Activated naive CD4-positive, alpha-beta T cell treated with anti-CD3 and anti-CD28 coated beads, Interleukin-2, amount 10 ng/mL, durations not matched to agents 7 days and 5 days (primary cell): ENCODE measurements around the gene ZNF423.

Source experiments
- CTCF ChIA-PET: fragments of 350-600 bp; sonication (Branson Sonifier 250); formaldehyde crosslinking; loops from one replicate; lab custom pipeline; 2021; ENCODE audit warnings: antibody characterized with exemption; lab: Charles Lee
- DNase-seq: peaks from one replicate; pipeline ENCODE4 v3.0.0-alpha.2; 2020
- H3K27ac Mint-ChIP-seq: one replicate; pipeline ENCODE4 v1.8.0; 2021; ENCODE audit warnings: mild to moderate bottlenecking, moderate library complexity, mixed read lengths
- H3K27me3 Mint-ChIP-seq: one replicate; pipeline ENCODE4 v1.8.0; 2021; ENCODE audit warnings: mild to moderate bottlenecking, mixed read lengths
- H3K36me3 Mint-ChIP-seq: one replicate; pipeline ENCODE4 v1.8.0; 2021; ENCODE audit warnings: mixed read lengths
- H3K4me1 Mint-ChIP-seq: one replicate; pipeline ENCODE4 v1.8.0; 2021; ENCODE audit warnings: mixed read lengths
- H3K4me3 Mint-ChIP-seq: one replicate; pipeline ENCODE4 v1.8.0; 2021; ENCODE audit warnings: mild to moderate bottlenecking, moderate library complexity, mixed read lengths
- H3K9me3 Mint-ChIP-seq: one replicate; pipeline ENCODE4 v1.8.0; 2021; ENCODE audit warnings: mixed read lengths

ZNF423 gene

DNA sequence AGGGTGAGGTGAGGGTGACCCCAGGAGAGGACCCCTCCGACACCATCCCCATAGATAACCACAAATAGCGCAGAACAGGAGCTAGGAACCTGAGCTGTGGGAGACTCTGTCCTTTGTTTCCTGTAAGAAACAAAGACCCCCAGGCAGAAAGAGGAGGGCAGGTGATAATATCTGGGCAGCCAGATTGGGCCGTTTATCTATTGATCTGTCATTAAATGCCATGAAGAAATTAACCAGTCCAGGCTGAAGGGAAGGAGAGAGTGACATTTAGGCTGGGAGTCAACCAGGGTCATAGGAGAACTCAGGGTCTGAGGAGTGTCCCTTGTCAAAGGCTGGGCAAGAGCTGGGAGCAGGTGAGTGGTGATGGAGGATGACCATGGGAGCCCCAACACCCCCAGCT lies 324.5 kb downstream of the ZNF423 start:
- H3K27ac Mint-ChIP-seq: no peak overlapping the region
- no peak overlapping the region for H3K4me3 Mint-ChIP-seq
- H3K9me3 Mint-ChIP-seq: no peaks in the 10 kb centered on the region
- CTCF ChIA-PET: no interaction called here
- peaks cover 19% of the 10 kb centered on the region for H3K4me1 Mint-ChIP-seq
- DNase-seq: no peak
- no peaks in the 10 kb centered on the region for H3K36me3 Mint-ChIP-seq
- peaks cover 17% of the 10 kb centered on the region for H3K27me3 Mint-ChIP-seq

DNA sequence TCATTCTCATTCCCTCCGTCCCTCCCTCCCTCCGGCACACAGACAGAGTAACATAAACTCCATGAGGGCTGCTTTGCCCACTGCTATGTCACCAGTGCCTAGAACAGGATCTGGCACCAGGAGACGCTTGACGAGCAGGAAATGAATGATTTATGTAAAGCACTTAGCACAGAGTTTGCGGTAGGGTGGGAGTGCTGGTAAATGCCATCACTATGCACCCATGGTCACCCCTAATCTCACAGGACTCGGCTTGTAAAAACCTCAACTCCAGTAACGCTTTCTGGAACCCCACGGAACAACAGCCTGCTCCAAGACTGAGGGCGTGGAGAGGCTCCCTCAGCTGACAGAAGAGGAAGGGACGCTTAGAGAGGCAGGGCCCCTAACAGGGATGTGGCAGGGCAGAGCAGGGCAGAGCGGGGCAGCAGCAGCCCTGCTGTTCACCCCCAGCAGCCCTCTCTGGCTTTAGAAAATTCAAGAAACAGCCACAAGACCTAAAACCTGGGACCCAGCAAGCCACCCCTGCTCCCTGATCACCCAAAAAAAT lies 325.4 kb downstream of the ZNF423 start:
- DNase-seq: no peak
- H3K27ac Mint-ChIP-seq: no peak overlapping the region
- H3K9me3 Mint-ChIP-seq: no peaks in the 10 kb centered on the region
- H3K4me1 Mint-ChIP-seq: peaks cover 19% of the 10 kb centered on the region
- no peak overlapping the region for H3K4me3 Mint-ChIP-seq
- H3K36me3 Mint-ChIP-seq: no peaks in the 10 kb centered on the region
- H3K27me3 Mint-ChIP-seq: peaks cover 17% of the 10 kb centered on the region
- CTCF ChIA-PET: no interaction called here

GRCh38 chr16:49529411-49530045 lies 326.4 kb downstream of the ZNF423 start:
- DNase-seq: no peak
- peaks cover 17% of the 10 kb centered on the region for H3K27me3 Mint-ChIP-seq
- no peaks in the 10 kb centered on the region for H3K9me3 Mint-ChIP-seq
- CTCF ChIA-PET: no interaction called here
- H3K27ac Mint-ChIP-seq: no peak overlapping the region
- H3K4me3 Mint-ChIP-seq: no peak overlapping the region
- no peaks in the 10 kb centered on the region for H3K36me3 Mint-ChIP-seq
- peaks cover 19% of the 10 kb centered on the region for H3K4me1 Mint-ChIP-seq

DNA sequence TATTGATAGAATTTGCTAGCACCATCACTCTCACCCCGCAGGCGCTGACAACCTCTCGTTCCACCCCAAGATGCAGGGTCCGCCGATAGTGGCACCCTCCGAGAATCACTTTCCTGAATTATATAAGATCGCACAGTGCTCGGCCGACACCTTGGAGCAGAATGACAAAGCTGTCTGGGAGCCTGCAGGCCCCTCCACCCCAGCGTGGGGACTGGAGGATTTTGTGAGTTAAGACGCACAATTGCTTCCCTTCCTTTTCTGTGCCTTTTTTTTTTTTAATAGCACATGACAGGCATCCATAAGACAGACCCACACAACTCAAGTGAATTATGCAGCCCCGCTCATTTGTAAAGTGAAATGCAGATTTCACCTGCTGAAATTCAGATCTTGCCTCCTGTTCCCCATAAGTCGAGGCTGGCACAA lies 327.0 kb downstream of the ZNF423 start:
- H3K4me1 Mint-ChIP-seq: peaks cover 21% of the 10 kb centered on the region
- H3K27me3 Mint-ChIP-seq: peaks cover 17% of the 10 kb centered on the region
- peak overlapping the region; percentile 66 for H3K4me3 Mint-ChIP-seq
- CTCF ChIA-PET: no interaction called here
- H3K36me3 Mint-ChIP-seq: no peaks in the 10 kb centered on the region
- no peaks in the 10 kb centered on the region for H3K9me3 Mint-ChIP-seq
- peak overlapping the region; percentile 83 for H3K27ac Mint-ChIP-seq
- no peak for DNase-seq

- Mint-ChIP-seq H3K4me3 (peak overlapping the region; percentile 66), H3K4me1 (peaks cover 22% of the 10 kb centered on the region), H3K9me3 (no peaks in the 10 kb centered on the region), H3K27ac (peak overlapping the region; percentile 83), H3K36me3 (no peaks in the 10 kb centered on the region), H3K27me3 (peaks cover 21% of the 10 kb centered on the region)
- peak; percentile 50 for DNase-seq
- CTCF ChIA-PET: interaction anchor here (0.7 kb wide), 1 partner anchor 120 kb away, joined by 3 read pairs; no protein-coding TSS in a partner anchor
Measured at GRCh38 chr16:49528060-49528865, 327.6 kb downstream of the ZNF423 start.

- peaks cover 22% of the 10 kb centered on the region for H3K27me3 Mint-ChIP-seq
- H3K4me1 Mint-ChIP-seq: peaks cover 22% of the 10 kb centered on the region
- no peaks in the 10 kb centered on the region for H3K36me3 Mint-ChIP-seq
- peak overlapping the region; percentile 66 for H3K4me3 Mint-ChIP-seq
- no peak for DNase-seq
- no peaks in the 10 kb centered on the region for H3K9me3 Mint-ChIP-seq
- CTCF ChIA-PET: interaction anchor here (0.7 kb wide), 1 partner anchor 119 kb away, joined by 3 read pairs; no protein-coding TSS in a partner anchor
- H3K27ac Mint-ChIP-seq: no peak overlapping the region
Measured at GRCh38 chr16:49527611-49528010, 328.3 kb downstream of the ZNF423 start.

- peaks cover 22% of the 10 kb centered on the region for H3K27me3 Mint-ChIP-seq
- no peaks in the 10 kb centered on the region for H3K9me3 Mint-ChIP-seq
- H3K27ac Mint-ChIP-seq: no peak overlapping the region
- H3K36me3 Mint-ChIP-seq: no peaks in the 10 kb centered on the region
- no peak overlapping the region for H3K4me3 Mint-ChIP-seq
- DNase-seq: no peak
- peaks cover 22% of the 10 kb centered on the region for H3K4me1 Mint-ChIP-seq
- CTCF ChIA-PET: no interaction called here
Measured at GRCh38 chr16:49526860-49527365, 329.0 kb downstream of the ZNF423 start.

- CTCF ChIA-PET: no interaction called here
- Mint-ChIP-seq H3K27ac (no peak overlapping the region), H3K27me3 (peaks cover 13% of the 10 kb centered on the region), H3K36me3 (no peaks in the 10 kb centered on the region), H3K4me3 (no peak overlapping the region), H3K9me3 (no peaks in the 10 kb centered on the region), H3K4me1 (peaks cover 22% of the 10 kb centered on the region)
- DNase-seq: no peak
Measured at GRCh38 chr16:49524947-49525315, 331.0 kb downstream of the ZNF423 start.

GRCh38 chr16:49524216-49524946 lies 331.5 kb downstream of the ZNF423 start:
- Mint-ChIP-seq H3K36me3 (no peaks in the 10 kb centered on the region), H3K27me3 (peaks cover 8% of the 10 kb centered on the region), H3K27ac (no peak overlapping the region), H3K9me3 (no peaks in the 10 kb centered on the region), H3K4me3 (no peak overlapping the region), H3K4me1 (peaks cover 22% of the 10 kb centered on the region)
- DNase-seq: no peak
- CTCF ChIA-PET: no interaction called here

DNA sequence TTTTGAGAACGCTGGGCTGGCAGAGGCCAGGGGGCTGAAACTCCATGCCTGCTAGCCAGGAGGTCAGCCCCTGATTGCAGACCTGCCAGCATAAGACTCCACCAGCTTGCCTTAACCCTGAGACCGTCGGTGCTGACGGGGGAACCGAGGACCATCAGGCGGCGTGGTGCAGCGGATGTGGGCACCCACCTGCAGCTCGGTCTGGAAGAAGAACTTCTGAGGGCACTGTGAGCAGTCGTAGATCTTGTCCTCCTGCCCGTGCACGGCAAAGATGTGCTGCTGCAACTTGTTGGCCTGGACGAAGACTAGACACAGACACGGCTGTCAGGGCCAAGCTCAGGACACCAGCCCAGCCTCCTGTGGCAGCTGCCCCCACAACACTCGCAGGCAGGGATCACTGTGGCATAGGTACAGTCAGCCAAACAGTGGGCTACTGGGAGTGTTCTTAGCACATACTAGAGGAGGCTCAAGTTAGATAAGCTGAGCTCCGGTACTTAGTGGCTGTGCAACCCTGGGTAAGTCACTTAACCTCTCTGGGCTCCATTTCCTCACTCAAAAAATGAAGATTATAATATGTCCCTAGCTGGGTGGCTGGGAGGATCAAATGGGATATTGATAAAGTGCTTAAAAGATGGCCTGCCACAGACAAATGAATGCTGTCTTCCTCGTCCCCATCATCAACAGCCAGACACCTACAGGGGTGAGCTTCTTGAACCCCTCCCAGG lies 332.3 kb downstream of the ZNF423 start:
- H3K4me3 Mint-ChIP-seq: no peak overlapping the region
- DNase-seq: no peak
- CTCF ChIA-PET: no interaction called here
- peaks cover 16% of the 10 kb centered on the region for H3K4me1 Mint-ChIP-seq
- peaks cover 5% of the 10 kb centered on the region for H3K27me3 Mint-ChIP-seq
- H3K9me3 Mint-ChIP-seq: no peaks in the 10 kb centered on the region
- no peaks in the 10 kb centered on the region for H3K36me3 Mint-ChIP-seq
- no peak overlapping the region for H3K27ac Mint-ChIP-seq

DNA sequence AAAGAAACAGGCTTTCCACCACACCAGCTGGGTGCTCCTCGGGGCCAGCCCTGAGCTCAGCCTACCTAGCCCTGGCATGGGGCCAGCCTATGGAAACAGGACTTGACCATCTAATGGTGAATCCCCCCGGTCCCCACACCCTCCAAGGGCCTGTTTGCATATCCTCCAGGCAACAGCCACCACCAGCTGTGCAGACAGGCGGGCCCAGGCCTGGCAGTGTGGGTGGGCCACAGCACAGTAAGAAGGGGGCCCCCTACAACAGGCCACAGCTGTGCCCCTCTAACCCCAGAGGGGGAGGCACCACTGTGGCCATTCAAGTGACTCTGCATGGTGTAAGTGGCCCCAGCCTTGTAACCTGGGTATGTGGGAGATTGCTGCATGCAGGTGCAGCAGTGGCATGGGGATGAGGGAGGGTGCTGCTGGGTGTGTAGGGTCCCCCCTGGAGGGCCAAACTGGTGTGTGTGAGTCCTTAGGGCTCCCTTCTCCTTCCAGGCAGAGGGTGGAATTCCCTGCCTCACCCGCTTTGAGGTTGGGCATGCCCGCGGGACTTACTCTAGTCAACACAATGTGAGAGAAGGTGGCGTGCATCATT lies 334.1 kb downstream of the ZNF423 start:
- Mint-ChIP-seq H3K27me3 (peaks cover 9% of the 10 kb centered on the region), H3K36me3 (no peaks in the 10 kb centered on the region), H3K4me3 (no peak overlapping the region), H3K27ac (no peak overlapping the region), H3K4me1 (peaks cover 3% of the 10 kb centered on the region), H3K9me3 (no peaks in the 10 kb centered on the region)
- no peak for DNase-seq
- CTCF ChIA-PET: interaction anchor here (0.5 kb wide), 1 partner anchor 139 kb away, joined by 3 read pairs; no protein-coding TSS in a partner anchor

- Mint-ChIP-seq H3K9me3 (no peaks in the 10 kb centered on the region), H3K4me1 (peaks cover 3% of the 10 kb centered on the region), H3K4me3 (no peak overlapping the region), H3K36me3 (no peaks in the 10 kb centered on the region), H3K27me3 (peaks cover 13% of the 10 kb centered on the region), H3K27ac (no peak overlapping the region)
- DNase-seq: no peak
- CTCF ChIA-PET: interaction anchor here (0.5 to 1.4 kb wide), 2 partner anchors 28 to 1003 kb away, joined by 4 read pairs; no protein-coding TSS in a partner anchor
Measured at GRCh38 chr16:49520492-49521038, 335.3 kb downstream of the ZNF423 start.

DNA sequence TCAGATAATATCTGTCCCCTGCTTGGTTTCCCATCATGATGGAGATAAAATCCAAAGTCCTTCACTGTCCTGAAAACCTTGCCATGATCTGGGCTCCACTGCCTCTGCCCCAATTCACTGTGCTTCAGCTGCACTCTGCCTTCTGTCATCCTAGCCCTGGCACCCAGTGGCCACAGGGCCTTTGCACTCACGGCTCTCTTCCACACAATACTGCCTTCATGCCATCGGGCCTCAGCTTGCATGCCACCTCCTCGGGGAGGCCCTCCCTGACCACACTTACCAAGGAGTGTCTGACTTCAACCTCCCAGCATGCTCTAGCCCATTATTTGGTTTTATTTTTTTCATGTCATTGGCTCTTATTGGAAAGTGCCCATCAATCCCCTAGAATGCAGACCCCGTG lies 336.2 kb downstream of the ZNF423 start:
- H3K36me3 Mint-ChIP-seq: no peaks in the 10 kb centered on the region
- CTCF ChIA-PET: interaction anchor here (0.6 kb wide), 1 partner anchor 1512 kb away, joined by 3 read pairs; no protein-coding TSS in a partner anchor
- peaks cover 3% of the 10 kb centered on the region for H3K4me1 Mint-ChIP-seq
- H3K9me3 Mint-ChIP-seq: no peaks in the 10 kb centered on the region
- no peak overlapping the region for H3K27ac Mint-ChIP-seq
- no peak overlapping the region for H3K4me3 Mint-ChIP-seq
- DNase-seq: no peak
- H3K27me3 Mint-ChIP-seq: peaks cover 13% of the 10 kb centered on the region
